ENCODE data around the gene SACM1L.

- no peak for TF ChIP-seq AFF4 (CRISPR knock-in tag; IDR thresholded peaks at IDR 0.05)
- TF ChIP-seq HOMEZ (CRISPR knock-in tag; IDR thresholded peaks at IDR 0.05; ENCODE audit: low read depth) = no peak
Observed at GRCh38 chr3:45792516-45793172, 103.4 kb downstream of the SACM1L start.
